ENCODE results near the gene TREX2. TPM values are rescaled to one million over a fixed set of nuclear protein-coding genes. Genes with fewer than 3 reads are reported as not detected.

TREX2 gene
- polyA plus RNA-seq, 1 of the 3 experiments (the other 2 are of a cell fraction): 0.76 TPM

DNA sequence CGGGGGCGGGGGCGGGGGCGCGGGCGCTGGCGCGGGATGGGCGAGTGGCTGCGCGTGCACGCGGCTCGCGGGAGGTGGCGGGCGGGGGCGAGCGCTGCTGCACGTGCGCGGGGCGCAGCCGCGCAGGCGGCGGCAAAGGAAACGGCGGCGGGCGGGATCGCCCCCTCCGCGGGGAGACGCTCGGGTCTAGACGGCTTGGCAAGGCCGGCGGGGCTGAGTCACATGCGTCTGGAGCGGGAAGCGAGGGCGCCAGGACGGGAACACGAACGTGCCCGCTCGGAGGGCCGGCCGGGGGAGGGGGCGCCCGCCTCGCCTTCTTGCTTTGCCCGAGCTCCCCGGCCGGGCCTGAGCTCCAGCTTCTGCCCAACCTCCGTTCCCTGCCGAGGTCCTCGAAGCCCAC is 28.9 kb upstream of the TREX2 start:
- Histone ChIP-seq H2AFZ (ENCODE audit: low read depth) (no peak overlapping the region), H4K20me1 (ENCODE audit: insufficient read depth) (no peaks in the 10 kb centered on the region), H3K4me3 (ENCODE audit: low read depth in 2 of 2, low read length in 1 of 2) (no peak overlapping the region), H3F3A (replicated peaks; ENCODE audit: insufficient read depth) (no peaks in the 10 kb centered on the region), H3K4me2 (peak overlapping the region; percentile 19; the same call in 1 of the 2 replicates), H3K9me2 (no peaks in the 10 kb centered on the region), H3K4me1 (ENCODE audit: control insufficient read depth in 1 of 2, insufficient read depth in 2 of 2, low read depth in 1 of 2, low read length in 1 of 2) (peaks cover 21 to 34% of the 10 kb centered on the region in 2 experiments; a peak in 3 of 4 replicates), H3K36me3 (replicated peaks in 1 of 2; ENCODE audit: control insufficient read depth in 1 of 2, insufficient read depth in 2 of 2, low read length in 1 of 2) (no peaks in the 10 kb centered on the region), H3K9ac (no peak overlapping the region), H3K9me3 (no peaks in the 10 kb centered on the region), H3K27me3 (ENCODE audit: insufficient read depth) (no peaks in the 10 kb centered on the region), H3K79me2 (ENCODE audit: insufficient read depth) (peaks cover 3% of the 10 kb centered on the region; the same call in 1 of the 2 replicates), H3K27ac (ENCODE audit: low read depth in 2 of 2, low read length in 1 of 2) (peak overlapping the region in 1 of 2 experiments; percentile 58; a peak in 1 of 4 replicates)
- CTCF ChIA-PET: interaction anchor here (1.0 to 11.6 kb wide), 3 partner anchors 13 to 194 kb away, joined by 3 to 203 read pairs (median 5); no protein-coding TSS in a partner anchor
- TF ChIP-seq MAX (IDR thresholded peaks at IDR 0.05; ENCODE audit: low read depth): peak; percentile 72; the same call in 1 of the 2 replicates
- peak; percentile 19; the same call in 1 of the 2 replicates for TF ChIP-seq NFIC (IDR thresholded peaks at IDR 0.05; ENCODE audit: borderline replicate concordance)
- no peak for TF ChIP-seq MXI1 (IDR thresholded peaks at IDR 0.05; ENCODE audit: low read depth, low read length)
- no peak for TF ChIP-seq MEF2A (IDR thresholded peaks at IDR 0.05; ENCODE audit: borderline replicate concordance, low read depth)
- DNase-seq: no peak
- POLR2A ChIA-PET: no interaction called here
- 85% methylated on average over 25 of the region's 59 CpGs for WGBS (ENCODE audit: low lambda C conversion rate)

DNA sequence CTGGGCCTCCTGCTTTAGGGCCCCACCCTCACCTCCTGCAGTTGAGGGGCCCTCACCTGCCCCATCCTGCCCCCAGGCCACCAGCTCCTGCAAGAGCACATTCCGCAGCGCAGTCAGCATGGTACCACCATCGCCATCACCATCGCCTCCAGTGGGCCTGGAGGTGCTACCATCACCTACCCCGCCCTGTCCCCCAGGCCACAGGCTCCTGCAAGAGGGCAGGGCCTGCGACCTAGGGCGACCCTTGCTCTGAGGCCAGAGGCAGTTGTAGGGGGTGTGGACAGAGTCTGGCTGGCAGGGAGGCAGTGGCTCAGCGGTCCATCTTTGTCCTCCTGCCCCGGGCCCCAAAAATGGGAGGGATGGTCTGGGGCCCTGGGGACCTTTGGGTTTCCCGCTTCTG is 28.4 kb upstream of the TREX2 start:
- peaks cover 21 to 37% of the 10 kb centered on the region in 2 experiments; a peak in 3 of 4 replicates for H3K4me1 ChIP-seq (ENCODE audit: control insufficient read depth in 1 of 2, insufficient read depth in 2 of 2, low read depth in 1 of 2, low read length in 1 of 2)
- no peak overlapping the region; a peak in 1 of 4 replicates for H3K27ac ChIP-seq (ENCODE audit: low read depth in 2 of 2, low read length in 1 of 2)
- DNase-seq: no peak
- H3K27me3 ChIP-seq (ENCODE audit: insufficient read depth): no peaks in the 10 kb centered on the region
- CTCF ChIA-PET: interaction anchor here (1.0 to 11.6 kb wide), 6 partner anchors 13 to 194 kb away, joined by 3 to 203 read pairs (median 18); partner anchors contain the start of gene BGN
- TF ChIP-seq USF2 (IDR thresholded peaks at IDR 0.05; ENCODE audit: borderline replicate concordance, low read depth, low read length) (no peak), TAF1 (IDR thresholded peaks at IDR 0.05; ENCODE audit: borderline replicate concordance, low read depth, low read length) (no peak), GATA2 (CRISPR knock-in tag; IDR thresholded peaks at IDR 0.05) (no peak), FOXM1 (IDR thresholded peaks at IDR 0.05; ENCODE audit: low read depth) (no peak), NRF1 (IDR thresholded peaks at IDR 0.05; ENCODE audit: low read depth, low read length) (no peak), ZBTB33 (IDR thresholded peaks at IDR 0.05; ENCODE audit: borderline replicate concordance, low read depth) (no peak), RCOR1 (IDR thresholded peaks at IDR 0.05; ENCODE audit: low read length) (no peak), NFIC (IDR thresholded peaks at IDR 0.05; ENCODE audit: borderline replicate concordance) (no peak), FOSL2 (IDR thresholded peaks at IDR 0.05; ENCODE audit: borderline replicate concordance, low read depth) (no peak), GABPA (IDR thresholded peaks at IDR 0.05; ENCODE audit: low read depth) (no peak), MXI1 (IDR thresholded peaks at IDR 0.05; ENCODE audit: low read depth, low read length) (no peak), USF1 (IDR thresholded peaks at IDR 0.05; ENCODE audit: borderline replicate concordance, low read depth) (no peak)
- H3K9me3 ChIP-seq: no peaks in the 10 kb centered on the region
- H3K9ac ChIP-seq: no peak overlapping the region
- no peak overlapping the region for H3K4me3 ChIP-seq (ENCODE audit: low read depth in 2 of 2, low read length in 1 of 2)
- peaks cover 7% of the 10 kb centered on the region for H3K79me2 ChIP-seq (ENCODE audit: insufficient read depth)
- H3F3A ChIP-seq (replicated peaks; ENCODE audit: insufficient read depth): no peaks in the 10 kb centered on the region
- H3K36me3 ChIP-seq (replicated peaks in 1 of 2; ENCODE audit: control insufficient read depth in 1 of 2, insufficient read depth in 2 of 2, low read length in 1 of 2): no peaks in the 10 kb centered on the region
- WGBS (ENCODE audit: low lambda C conversion rate): 82% methylated on average over 9 of the region's 10 CpGs
- POLR2A ChIA-PET: no interaction called here
- no peak overlapping the region for H2AFZ ChIP-seq (ENCODE audit: low read depth)
- no peaks in the 10 kb centered on the region for H4K20me1 ChIP-seq (ENCODE audit: insufficient read depth)
- no peak overlapping the region for H3K4me2 ChIP-seq
- no peaks in the 10 kb centered on the region for H3K9me2 ChIP-seq
